ENCODE measurements around the gene LRP10.

GRCh38 chr14:22870811-22871223 lies 723 bp upstream of the LRP10 start:
- no peak for TF ChIP-seq POLR2A (IDR thresholded peaks at IDR 0.05; ENCODE audit: low read length)
- no peak for TF ChIP-seq GATA1 (IDR thresholded peaks at IDR 0.05; ENCODE audit: low read depth, low read length)
